Measurements from ENCODE around the gene DBT.

DNA sequence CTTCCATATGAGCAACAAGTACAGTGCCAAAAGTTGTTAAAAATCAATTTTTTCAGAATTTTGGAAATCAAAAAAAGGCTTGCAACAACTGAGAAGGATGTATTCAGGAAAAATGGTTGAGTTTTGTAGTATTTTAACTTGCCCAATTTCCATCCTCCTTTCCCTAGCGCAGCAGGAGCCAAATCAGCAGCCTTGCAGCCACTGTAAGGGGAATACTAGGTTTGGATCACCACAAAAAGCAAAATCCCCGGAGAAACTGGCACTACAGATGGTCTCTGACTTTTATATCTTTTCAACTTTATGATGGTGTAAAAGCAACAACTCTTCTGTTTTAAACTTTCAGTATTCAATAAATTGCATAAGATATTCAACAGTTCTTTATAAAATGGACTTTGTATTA lies 17.9 kb downstream of the DBT start:
- TF ChIP-seq CTCF (IDR thresholded peaks at IDR 0.05) (no peak), POLR2A (IDR thresholded peaks at IDR 0.05) (no peak)

Measured in body of pancreas (tissue), 4 donors.